HG02970 (cell line): ENCODE measurements around the gene AIG1.
"Not testable (repeated sequence)": the region's sequence is repeated elsewhere in the genome, so short reads cannot be mapped to it uniquely, and the experiment has no call there.

Source experiments
- ATAC-seq: cut with Tn5 transposase; IDR thresholded peaks from one replicate; pipeline ENCODE4 v1.9.1; 2021; ENCODE audit warnings: mild to moderate bottlenecking, moderate library complexity, moderate number of reproducible peaks; ENCODE audit not compliant: unreplicated experiment, low FRiP score

Gene AIG1

DNA sequence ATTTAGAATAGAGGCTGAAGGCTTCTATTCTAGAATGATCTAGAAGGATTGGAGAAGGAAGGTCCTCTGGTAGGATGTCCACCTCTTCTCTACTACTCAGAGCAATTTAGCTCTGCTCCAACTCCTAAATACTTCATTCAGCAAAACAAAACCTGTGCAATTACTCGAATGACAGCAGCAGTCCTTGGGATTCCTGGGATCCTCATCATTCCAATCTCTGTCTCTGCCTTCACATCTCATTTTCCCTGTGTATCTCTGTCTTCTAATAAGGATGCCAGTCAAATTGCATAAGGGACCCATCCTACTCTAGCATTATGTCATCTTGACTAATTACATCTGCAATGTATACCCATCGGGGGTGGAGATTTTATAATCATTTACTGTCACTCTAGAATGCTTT, 5.5 kb upstream of the AIG1 start:
- no peak for ATAC-seq

DNA sequence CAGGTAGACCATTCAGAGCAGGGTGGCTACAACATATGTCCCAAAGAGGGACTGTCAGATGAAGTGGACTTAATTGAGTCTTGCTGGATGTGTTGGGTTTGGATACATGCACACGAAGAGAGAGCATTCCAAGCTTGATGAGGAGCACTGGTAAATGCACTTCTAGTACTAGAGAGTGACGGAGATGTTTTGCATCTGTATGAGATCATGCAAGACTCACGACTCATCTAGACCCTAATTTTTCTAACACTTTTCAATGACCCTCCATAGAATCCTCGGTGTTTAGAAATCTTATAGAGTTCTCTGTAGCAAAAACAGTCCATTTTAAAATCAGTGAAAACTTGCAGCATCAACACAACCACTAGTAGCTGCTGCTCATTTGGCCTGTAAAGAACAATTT, 4.8 kb upstream of the AIG1 start:
- no peak for ATAC-seq

DNA sequence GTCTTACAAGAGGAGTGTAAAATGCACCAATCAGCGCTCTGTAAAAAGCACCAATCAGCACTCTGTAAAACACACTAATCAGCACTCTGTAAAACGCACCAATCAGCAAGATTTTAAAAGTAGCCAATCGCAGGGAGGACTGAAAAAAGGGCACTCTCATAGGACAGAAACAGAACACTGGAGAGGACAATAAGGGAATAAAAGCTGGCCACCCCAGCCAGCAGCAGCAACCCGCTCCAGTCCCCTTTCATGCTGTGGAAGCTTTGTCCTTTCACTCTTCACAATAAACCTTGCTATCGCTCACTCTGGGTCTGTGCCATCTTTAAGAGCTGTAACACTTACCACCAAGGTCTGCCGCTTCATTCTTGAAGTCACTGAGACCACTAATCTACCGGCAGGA, 1.7 kb upstream of the AIG1 start:
- ATAC-seq = no peak

GRCh38 chr6:143059663-143060353, 881 bp upstream of the AIG1 start:
- no peak for ATAC-seq

- peak; percentile 77 for ATAC-seq
Measured at GRCh38 chr6:143060354-143060805, 309 bp upstream of the AIG1 start.

DNA sequence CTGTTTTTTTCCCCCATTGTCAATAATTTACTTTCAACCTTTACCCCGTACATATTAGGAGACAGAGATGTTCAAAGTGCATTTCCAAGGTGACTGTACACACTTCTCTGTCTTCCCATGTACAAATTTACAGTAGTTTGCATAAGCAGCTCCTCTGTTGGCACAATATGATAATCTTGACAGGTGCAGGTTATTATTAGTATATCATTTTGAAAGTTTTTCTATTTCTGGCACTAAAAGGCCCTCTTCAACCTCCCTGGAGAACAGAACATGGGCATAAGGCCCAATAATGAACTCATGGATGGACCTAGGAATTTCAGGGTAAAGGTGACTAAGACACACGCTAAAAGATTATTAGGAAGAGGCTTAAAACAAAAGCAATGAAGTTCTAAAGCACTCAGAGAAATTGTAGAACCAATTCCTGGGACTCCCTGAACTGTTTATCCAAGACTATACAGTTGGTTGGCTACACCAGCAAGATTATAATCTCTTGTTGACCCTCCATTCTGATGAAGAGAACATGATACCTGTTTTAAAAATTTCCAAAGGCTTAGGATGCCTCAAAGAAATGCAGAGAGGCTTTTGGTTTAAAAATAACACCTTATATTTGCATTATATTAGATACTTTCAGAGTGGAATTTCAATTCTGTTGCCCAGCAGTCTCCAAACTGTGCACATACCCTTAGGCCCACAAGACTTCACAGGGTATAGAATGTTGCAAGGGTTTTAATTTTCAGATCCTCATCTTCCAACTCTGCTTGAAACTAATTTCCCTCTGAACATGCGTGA, 1.1 kb downstream of the AIG1 start:
- ATAC-seq = peak; percentile 6

DNA sequence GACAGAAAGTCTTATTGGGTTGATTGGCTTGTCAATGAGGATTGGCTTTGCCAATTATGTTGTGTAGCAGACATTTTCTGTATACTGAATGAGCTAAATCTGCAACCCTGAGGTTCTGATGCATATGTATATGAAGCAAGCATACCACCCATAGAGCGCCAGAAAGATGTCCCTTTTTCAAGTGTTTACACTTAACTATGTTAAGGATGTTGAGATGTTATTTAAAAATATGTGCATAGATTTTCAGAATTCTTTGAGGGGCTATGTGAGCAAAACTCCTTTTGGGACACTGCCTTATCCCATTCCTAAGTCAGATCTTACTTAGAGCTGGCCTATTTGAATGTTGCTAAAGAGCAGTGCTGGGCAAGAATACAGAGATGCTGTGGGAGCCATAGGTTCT, 1.9 kb downstream of the AIG1 start:
- no peak for ATAC-seq

- no peak for ATAC-seq
Measured at GRCh38 chr6:143063631-143064030, 2.9 kb downstream of the AIG1 start.

- no peak for ATAC-seq
Measured at GRCh38 chr6:143064271-143064670, 3.6 kb downstream of the AIG1 start.

DNA sequence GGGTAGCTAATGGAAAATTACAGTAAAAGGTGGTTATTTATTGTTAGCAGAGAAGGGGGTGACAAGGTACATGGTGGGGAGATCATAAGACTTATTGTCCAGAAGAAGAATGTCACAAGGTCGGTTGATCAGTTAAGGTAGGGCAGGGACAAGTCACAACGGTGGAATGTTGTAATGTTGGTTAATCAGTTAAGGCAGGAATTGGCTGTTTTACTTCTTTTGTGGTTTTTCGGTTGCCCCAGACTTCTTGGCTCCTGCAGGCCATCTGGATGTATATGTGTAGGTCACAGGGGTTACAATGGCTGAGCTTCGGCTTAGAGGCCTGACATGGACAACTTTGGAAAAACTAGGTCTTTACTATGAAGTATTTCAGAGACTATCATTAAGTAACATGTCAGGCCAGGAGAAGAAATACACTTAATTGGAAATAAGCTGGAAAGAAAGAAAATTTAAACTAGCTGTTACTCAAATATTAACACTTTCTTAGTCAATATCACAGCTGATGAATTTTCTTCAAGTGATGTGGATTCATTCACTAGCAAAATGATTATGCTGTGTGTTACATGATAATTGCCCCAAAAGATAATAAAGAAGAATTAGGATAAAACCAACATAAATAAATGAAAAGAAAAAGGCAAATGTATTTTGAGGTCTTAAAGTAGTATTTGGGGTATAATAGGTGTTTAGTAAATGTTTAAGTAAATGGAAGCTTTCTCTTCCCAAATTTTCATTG, 4.4 kb downstream of the AIG1 start:
- no peak for ATAC-seq

GRCh38 chr6:143068001-143068400, 7.3 kb downstream of the AIG1 start:
- no peak for ATAC-seq

DNA sequence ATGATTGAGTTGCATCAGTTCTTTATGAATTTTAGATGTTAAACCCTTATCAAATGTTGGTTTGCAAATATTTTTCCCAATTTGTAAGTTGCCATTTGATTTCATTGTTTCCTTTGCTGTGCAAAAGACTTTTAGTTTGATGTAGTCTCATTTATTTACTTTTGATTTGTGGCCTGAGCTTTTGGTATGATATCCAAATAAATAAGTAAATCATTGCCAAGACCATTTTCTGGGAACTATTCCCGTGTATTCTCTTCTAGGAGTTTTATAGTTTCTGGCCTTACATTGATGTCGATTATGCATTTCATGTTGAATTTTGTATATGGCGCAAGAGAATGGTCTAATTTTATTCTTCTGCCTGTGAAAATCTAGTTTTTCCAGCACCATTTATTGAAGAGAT, 13.4 kb downstream of the AIG1 start:
- ATAC-seq = no peak

- ATAC-seq = no peak
Measured at GRCh38 chr6:143074670-143075318, 14.1 kb downstream of the AIG1 start.

- ATAC-seq = no peak
Measured at GRCh38 chr6:143078468-143079324, 18.0 kb downstream of the AIG1 start.

- no peak for ATAC-seq
Measured at GRCh38 chr6:143079325-143079640, 18.6 kb downstream of the AIG1 start.

DNA sequence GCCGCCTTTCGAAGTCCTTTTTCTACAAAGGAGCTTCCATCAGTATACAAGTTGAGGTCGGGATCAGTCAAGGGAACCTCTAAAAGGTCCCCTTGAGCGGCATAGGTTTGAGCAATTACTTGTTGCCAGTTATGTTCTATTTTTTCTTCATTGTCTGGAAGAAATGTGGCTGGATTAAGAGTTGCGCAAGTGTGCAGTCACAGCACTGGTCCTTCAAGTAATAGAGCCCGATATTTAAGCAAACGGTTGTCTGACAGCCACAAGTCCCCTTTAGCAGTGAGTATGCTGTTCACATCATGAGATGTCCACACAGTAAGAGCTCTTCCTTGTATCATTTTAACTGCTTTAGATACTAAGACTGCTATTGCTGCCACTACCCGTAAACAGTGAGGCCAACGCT, 21.6 kb downstream of the AIG1 start:
- ATAC-seq = not testable (repeated sequence)

- not testable (repeated sequence) for ATAC-seq
Measured at GRCh38 chr6:143084019-143084418, 23.3 kb downstream of the AIG1 start.

DNA sequence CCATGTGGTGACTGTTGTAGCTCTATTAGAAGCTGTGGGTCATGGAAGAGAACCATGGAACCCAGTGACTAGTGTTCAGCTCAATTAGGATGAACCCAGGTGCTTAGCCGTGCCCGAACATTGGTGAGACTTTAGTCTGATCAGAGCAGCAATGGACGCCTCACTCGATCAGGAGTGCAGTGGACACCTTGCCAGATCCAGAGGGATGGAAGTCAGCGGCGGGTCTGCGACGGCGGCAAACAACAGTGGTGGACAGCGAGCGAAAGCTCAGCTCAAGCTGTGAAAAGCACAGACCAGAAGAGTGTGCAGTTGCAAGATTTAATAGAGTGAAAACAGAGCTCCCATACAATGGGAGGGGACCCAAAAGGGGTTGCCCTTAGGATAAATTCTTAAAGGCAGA, 26.6 kb downstream of the AIG1 start:
- ATAC-seq = not testable (repeated sequence)

GRCh38 chr6:143087856-143088255, 27.2 kb downstream of the AIG1 start:
- no peak for ATAC-seq
